Measurements from ENCODE around the gene KCNH2.

KCNH2 gene

DNA sequence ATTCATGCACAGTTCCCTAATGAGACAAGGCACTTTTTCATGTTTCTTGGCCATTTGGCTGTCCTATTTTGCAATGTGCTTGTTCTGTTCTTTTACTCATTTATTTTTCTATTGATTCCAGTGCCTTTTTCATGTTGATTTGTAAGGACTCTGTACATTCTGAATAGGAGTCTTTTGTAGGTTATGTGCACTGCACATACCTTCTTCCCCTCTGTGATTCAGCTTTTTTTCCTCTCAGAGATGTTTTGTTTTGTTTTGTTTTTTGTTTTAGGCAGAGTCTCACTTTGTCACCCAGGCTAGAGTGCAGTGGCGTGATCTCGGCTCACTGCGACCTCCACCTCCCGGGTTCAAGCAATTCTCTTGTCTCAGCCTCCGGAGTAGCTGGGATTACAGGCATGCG lies 59.7 kb downstream of the KCNH2 start:
- Mint-ChIP-seq H3K27me3 (ENCODE audit: low read depth, poor library complexity) (peaks cover 19% of the 10 kb centered on the region), H3K9me3 (no peaks in the 10 kb centered on the region)

DNA sequence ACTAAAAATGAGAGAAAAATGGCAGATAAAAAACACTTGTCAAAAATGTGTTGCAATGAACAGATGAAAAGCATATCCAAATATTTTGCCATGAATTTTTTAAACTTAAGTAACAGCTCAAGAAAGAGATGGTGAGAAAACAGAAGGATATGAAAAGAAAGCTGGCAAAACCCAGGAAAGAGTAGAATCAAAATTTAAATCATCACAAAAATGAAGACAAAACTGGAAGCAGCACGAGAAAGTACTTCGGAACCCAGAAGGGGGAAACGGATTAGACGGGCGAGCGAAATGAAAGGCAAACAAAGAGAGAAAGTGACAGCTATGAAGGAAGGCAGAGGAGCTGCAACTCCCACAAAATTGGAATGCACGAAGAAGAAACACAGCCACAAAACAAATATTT lies 60.2 kb downstream of the KCNH2 start:
- Mint-ChIP-seq H3K36me3 (ENCODE audit: low read depth) (no peaks in the 10 kb centered on the region), H3K27ac (no peak overlapping the region), H3K4me3 (no peak overlapping the region), H3K27me3 (ENCODE audit: low read depth, poor library complexity) (peaks cover 23% of the 10 kb centered on the region), H3K4me1 (peaks cover 15% of the 10 kb centered on the region), H3K9me3 (no peaks in the 10 kb centered on the region)
- no peak for DNase-seq
- TF ChIP-seq, protein P1, sequence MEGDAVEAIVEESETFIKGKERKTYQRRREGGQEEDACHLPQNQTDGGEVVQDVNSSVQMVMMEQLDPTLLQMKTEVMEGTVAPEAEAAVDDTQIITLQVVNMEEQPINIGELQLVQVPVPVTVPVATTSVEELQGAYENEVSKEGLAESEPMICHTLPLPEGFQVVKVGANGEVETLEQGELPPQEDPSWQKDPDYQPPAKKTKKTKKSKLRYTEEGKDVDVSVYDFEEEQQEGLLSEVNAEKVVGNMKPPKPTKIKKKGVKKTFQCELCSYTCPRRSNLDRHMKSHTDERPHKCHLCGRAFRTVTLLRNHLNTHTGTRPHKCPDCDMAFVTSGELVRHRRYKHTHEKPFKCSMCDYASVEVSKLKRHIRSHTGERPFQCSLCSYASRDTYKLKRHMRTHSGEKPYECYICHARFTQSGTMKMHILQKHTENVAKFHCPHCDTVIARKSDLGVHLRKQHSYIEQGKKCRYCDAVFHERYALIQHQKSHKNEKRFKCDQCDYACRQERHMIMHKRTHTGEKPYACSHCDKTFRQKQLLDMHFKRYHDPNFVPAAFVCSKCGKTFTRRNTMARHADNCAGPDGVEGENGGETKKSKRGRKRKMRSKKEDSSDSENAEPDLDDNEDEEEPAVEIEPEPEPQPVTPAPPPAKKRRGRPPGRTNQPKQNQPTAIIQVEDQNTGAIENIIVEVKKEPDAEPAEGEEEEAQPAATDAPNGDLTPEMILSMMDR (IDR thresholded peaks at IDR 0.05) = no peak

More for the DNA sequence above, 59.7 kb downstream of the KCNH2 start:
- H3K4me1 Mint-ChIP-seq = peaks cover 15% of the 10 kb centered on the region
- no peak for DNase-seq
- H3K36me3 Mint-ChIP-seq (ENCODE audit: low read depth) = no peaks in the 10 kb centered on the region
- TF ChIP-seq, protein P1 (IDR thresholded peaks at IDR 0.05) = no peak
- H3K27ac Mint-ChIP-seq = no peak overlapping the region
- no peak overlapping the region for H3K4me3 Mint-ChIP-seq

GRCh38 chr7:150916670-150917069 lies 61.5 kb downstream of the KCNH2 start:
- no peak for DNase-seq
- H3K9me3 Mint-ChIP-seq = no peaks in the 10 kb centered on the region
- H3K4me3 Mint-ChIP-seq = no peak overlapping the region
- H3K27me3 Mint-ChIP-seq (ENCODE audit: low read depth, poor library complexity) = peaks cover 28% of the 10 kb centered on the region
- H3K27ac Mint-ChIP-seq = no peak overlapping the region
- H3K36me3 Mint-ChIP-seq (ENCODE audit: low read depth) = no peaks in the 10 kb centered on the region
- peaks cover 15% of the 10 kb centered on the region for H3K4me1 Mint-ChIP-seq
- TF ChIP-seq, protein P1 (IDR thresholded peaks at IDR 0.05) = no peak

DNA sequence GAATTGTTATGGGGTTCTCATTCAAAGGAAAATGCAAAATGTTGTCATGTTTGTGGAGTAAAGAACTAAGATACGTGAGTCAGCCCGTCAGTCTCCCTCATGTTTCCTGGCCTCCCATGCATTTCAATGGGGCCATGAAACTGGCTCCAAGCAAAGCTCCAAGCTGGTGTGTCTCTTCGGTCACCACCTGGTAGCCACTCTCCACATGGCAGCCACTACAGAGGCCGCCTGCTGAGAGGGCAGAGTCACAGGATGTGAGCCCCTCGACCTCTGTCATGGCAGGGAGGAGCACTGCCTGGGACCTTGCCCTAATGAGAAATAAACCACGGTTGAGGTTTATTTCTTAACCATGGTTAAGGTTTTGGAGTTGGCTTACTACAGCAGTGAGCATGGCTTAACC lies 63.2 kb downstream of the KCNH2 start:
- no peak overlapping the region for H3K27ac Mint-ChIP-seq
- no peaks in the 10 kb centered on the region for H3K9me3 Mint-ChIP-seq
- DNase-seq = no peak
- TF ChIP-seq, protein P1 (IDR thresholded peaks at IDR 0.05) = no peak
- H3K4me1 Mint-ChIP-seq = peaks cover 22% of the 10 kb centered on the region
- no peak overlapping the region for H3K4me3 Mint-ChIP-seq
- H3K36me3 Mint-ChIP-seq (ENCODE audit: low read depth) = no peaks in the 10 kb centered on the region
- H3K27me3 Mint-ChIP-seq (ENCODE audit: low read depth, poor library complexity) = peaks cover 37% of the 10 kb centered on the region

DNA sequence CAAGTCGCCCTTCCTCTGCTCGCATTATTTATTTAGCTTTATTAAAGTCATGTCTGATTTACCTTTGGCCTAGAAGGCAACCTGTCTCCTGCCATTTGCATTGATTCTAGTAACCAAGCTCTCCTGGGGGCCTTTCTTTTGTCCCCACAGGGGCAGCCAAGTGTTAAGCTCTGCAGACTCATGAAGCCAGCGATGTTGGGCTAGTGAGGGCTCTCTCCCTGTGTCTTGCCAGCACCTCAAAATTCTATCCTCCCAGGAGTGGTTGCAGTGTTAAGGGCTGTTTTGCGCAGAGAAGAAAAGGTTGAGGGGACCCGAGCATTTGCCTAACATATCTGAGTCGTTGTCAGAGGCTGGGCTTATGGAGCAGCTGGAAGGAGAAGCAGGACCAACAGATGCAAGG lies 63.9 kb downstream of the KCNH2 start:
- TF ChIP-seq, protein P1 (IDR thresholded peaks at IDR 0.05) = no peak
- no peak for DNase-seq
- Mint-ChIP-seq H3K9me3 (no peaks in the 10 kb centered on the region), H3K4me1 (peaks cover 20% of the 10 kb centered on the region), H3K27ac (no peak overlapping the region), H3K4me3 (no peak overlapping the region), H3K27me3 (ENCODE audit: low read depth, poor library complexity) (peaks cover 42% of the 10 kb centered on the region), H3K36me3 (ENCODE audit: low read depth) (no peaks in the 10 kb centered on the region)

DNA sequence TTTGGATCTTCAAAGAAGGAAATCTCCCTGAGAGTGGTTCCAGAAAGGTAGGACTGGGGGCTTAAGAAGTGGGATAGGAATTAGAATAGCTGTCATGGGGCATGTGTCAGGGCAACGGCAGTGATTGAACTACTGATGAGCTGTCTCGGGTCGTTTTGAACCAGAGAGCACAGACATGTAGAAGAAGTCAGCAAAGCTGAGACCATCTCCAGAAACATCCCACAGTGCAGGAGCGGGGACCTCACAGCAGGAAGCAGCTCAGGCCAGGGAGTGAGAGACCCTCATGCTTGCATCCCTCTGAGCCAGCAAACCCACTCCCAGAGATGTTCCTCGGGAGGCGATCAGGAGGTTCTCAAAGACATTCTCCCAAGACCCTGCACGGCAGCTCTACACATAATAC lies 65.7 kb downstream of the KCNH2 start:
- no peak for DNase-seq
- no peaks in the 10 kb centered on the region for H3K9me3 Mint-ChIP-seq
- TF ChIP-seq, protein P1 (IDR thresholded peaks at IDR 0.05) = no peak
- H3K27ac Mint-ChIP-seq = no peak overlapping the region
- peaks cover 51% of the 10 kb centered on the region for H3K27me3 Mint-ChIP-seq (ENCODE audit: low read depth, poor library complexity)
- no peak overlapping the region for H3K4me3 Mint-ChIP-seq
- no peaks in the 10 kb centered on the region for H3K36me3 Mint-ChIP-seq (ENCODE audit: low read depth)
- H3K4me1 Mint-ChIP-seq = peaks cover 7% of the 10 kb centered on the region

Data from nephron progenitor cell (in vitro differentiated cells).